GM19395 (cell line): Measurements from ENCODE around the gene DAD1.
"Not testable (repeated sequence)": the region's sequence is repeated elsewhere in the genome, so short reads cannot be mapped to it uniquely, and the experiment has no call there.

Experiments
- ATAC-seq: cut with Tn5 transposase; IDR thresholded peaks from one replicate; pipeline ENCODE4 v1.9.1; 2021; ENCODE audit warnings: mild to moderate bottlenecking, moderate library complexity; ENCODE audit not compliant: unreplicated experiment

The DAD1 gene

DNA sequence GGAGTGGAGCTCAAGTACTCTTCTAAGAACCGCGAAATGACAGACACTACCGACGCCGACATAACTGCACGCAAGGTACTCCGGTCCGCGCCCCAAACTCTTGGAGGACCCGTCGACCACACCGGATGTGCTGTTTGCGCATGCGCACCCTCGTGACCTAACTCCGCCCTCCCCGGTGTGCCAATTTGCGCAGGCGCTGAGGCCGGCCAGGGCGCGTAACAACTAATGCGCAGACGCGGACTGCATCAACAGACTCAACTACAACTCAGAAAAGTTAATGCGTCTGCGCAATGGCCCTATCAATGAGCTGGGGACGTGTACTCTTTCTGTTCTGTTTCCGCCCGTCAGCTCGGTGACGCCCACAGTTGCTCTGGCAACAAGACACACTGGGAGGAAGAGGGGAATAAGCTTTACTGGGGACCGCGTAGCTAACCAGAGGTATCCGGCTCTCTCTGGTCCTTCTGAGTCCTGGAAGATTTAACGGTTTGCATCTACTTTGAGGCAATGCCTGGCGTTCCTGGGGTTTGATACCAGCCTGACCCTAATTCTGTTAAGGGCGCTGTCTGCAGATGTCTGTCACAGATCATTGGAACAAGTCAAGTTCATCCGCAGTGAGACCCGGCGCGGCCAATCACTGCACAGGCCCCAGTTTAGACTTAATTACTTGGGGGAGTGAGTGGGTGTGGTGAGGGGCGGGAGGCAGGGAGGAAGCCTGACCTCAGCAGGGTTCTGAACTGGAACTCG is at the start of gene DAD1:
DAD1 (minus strand) TSS at position 129 of the 744 bp plus-strand sequence; CDS start at position 62, 67 bp downstream.
- ATAC-seq = peak; percentile 91

DNA sequence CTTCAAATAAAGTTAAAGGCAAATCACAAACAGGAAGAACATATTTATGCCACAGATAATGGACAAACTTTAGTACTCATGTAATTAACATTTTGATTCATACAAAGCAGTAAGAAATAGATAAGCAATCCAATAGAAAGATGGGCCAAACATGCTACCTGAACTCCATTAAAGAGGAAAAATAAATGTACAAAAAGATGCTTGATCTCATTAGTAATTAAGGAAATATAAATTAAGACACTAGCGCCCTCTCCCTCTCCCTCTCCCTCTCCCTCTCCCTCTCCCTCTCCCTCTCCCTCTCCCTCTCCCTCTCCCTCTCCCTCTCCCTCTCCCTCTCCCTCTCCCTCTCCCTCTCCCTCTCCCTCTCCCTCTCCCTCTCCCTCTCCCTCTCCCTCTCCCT is 47.0 kb upstream of the DAD1 start:
- ATAC-seq = not testable (repeated sequence)

DNA sequence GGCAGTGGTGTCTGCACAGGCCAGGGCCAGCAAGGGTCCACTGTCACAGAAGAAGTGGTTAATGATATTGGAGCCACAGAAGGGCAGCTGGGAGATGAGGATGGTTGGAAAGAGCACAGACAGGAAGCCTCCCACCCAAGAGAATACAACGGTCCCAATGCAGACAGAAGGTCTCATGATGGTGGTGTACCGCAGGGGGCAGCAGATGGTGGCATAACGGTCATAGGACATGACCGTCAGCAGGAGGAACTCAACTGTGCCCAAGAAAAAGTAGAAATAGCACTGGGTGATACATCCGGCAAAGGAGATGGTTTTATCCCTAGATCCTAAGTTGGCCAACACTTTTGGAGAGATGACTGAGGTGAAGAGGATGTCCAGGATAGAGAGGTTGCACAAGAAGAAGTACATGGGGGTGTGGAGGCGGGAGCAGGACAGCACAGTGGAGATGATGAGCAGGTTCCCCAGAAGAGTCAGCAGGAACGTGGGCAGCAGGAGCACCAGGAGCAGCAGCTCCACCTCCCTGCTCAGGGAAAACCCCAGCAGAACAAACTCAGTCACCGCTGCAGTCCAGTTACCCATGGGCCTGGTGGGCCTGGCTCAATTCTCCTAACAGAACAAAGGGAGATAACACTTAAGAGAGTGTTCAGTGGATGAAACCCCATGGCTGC is 45.3 kb upstream of the DAD1 start:
- no peak for ATAC-seq

GRCh38 chr14:22630486-22630885 is 41.5 kb upstream of the DAD1 start:
- no peak for ATAC-seq

DNA sequence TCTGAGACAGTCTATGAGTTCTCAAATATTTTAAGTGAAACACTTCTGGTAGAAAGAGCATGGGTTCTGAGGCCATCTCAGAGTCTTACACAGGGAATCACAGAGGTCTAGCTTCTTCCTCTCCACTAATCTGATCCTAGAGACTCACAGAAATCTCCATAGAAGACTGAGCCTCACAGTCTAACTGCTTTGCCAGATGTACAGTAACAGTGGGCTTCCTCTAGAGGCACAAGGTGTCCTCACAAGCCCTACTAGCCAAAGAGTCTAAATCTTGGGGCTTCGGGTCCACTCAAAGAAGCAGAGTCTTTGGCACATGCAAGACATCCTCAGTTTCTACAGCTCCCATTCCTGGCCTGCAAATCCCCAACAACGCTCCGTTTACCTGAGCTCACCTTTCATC is 41.0 kb upstream of the DAD1 start:
- no peak for ATAC-seq

- no peak for ATAC-seq
Observed at GRCh38 chr14:22629361-22629760, 40.3 kb upstream of the DAD1 start.

DNA sequence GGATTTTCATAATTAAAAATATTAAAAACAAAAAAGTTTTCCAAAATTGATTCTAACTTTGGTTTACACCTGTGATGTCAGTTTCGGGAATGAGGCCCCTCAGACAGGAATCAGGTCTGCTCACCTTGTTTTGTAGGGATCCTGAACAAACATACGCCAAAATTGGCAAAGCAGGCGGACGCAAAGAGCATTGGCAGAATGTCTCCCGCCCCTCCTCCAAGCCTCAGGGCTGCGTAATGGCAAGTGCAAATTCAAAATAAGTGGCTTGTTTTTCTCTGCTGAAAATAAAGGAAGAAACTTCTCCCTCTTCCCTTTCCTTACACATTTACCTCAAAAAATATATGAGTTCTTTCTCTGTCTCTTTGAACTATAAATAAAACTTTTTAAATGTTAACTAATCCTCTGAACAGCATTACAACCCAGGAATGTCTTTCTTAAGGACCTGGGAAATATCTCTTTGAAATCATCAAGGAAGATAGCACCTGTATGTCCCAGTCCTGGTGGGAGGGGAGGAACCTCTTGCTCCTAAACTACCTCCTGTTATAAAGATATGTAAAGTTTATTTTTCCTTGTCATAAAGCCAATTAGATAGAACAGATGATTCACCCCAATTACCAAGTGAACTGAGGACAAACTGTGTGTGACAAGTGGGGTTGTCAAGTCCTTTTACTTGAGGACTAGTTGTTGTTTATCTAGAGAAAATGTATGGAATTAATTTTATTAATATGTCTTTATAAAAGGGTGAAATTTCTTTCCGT is 38.7 kb upstream of the DAD1 start:
- no peak for ATAC-seq

DNA sequence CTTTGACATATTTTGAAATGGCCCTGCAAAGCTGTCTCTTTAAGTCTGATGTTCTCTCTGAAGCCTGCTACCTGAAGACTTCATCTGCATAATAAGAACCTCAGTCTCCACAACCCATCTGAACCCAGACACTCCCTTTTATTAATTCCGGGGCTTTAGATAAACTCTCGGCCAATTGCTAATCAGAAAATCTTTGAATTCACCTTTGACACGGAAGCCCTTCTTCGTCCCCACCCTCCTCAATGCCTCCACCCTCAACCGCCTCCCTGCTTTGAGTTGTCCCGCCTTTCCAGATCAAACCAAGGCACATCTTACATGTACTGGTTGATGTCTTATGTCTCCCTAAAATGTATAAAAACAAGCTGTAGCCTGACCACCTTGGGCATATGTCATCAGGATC is 37.6 kb upstream of the DAD1 start:
- ATAC-seq = no peak

- ATAC-seq = no peak
Observed at GRCh38 chr14:22623047-22623446, 34.0 kb upstream of the DAD1 start.

DNA sequence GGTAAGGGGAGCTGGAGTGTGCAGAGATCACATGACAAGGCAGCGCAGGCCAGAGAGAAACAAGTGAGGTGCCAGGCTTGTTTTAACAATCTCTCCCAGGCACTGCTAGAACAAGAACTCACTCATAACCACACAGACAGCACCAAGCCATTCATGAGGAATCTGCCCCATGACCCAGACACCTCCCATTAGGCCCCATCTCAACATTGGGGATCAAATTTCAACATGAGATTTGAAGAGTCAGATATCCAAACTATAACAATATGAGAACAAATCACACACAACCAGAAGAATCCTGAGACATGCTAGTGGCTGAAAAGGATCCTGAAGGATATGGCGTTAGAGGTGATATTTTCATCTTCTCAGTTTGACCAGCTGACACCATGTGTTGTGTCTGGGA is 33.2 kb upstream of the DAD1 start:
- no peak for ATAC-seq

GRCh38 chr14:22615765-22616164 is 26.7 kb upstream of the DAD1 start:
- not testable (repeated sequence) for ATAC-seq

- ATAC-seq = peak; percentile 63
Observed at GRCh38 chr14:22614240-22614799, 25.3 kb upstream of the DAD1 start.

- no peak for ATAC-seq
Observed at GRCh38 chr14:22613736-22614239, 24.8 kb upstream of the DAD1 start.

- no peak for ATAC-seq
Observed at GRCh38 chr14:22613106-22613695, 24.2 kb upstream of the DAD1 start.

DNA sequence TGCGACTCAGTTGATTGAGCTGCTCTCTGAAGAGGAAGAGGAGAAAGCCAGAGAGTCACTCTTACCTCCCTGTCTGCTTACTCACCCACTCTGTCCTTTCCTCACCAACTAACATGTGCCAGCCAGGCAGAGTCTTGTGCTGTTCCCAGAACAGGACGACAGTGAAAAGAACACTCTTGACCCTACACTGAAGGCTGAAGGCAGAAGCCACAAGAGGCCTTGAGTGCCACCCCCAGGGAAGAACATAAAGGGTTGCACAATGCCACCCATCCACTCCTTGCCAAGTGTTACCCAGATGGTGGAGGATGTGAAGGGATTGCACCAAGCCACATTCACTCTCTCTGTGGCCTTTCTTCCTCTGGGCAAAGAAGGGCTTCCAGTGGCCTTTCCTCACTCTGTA is 21.9 kb upstream of the DAD1 start:
- ATAC-seq = no peak

GRCh38 chr14:22607291-22607690 is 18.3 kb upstream of the DAD1 start:
- no peak for ATAC-seq

DNA sequence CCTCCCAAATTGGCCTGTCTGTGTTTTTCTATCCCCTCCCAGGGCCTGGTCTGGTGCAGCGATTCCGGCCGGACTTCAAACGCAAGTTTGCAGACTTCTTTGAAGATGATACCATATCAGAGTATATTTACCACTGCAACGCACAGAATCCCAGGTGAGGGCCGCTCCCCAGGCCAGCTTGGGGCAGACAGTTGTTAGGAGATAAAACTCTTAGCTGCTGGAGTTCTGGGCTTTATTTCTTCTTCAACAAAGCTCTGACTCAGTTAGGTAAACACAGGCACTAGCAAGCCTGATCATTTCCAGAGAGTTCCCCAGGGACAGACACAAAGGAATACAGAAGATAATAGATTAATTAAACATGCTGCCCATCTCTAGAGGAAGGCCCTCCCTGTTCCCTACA is 17.4 kb upstream of the DAD1 start:
- no peak for ATAC-seq

GRCh38 chr14:22602862-22603261 is 13.8 kb upstream of the DAD1 start:
- ATAC-seq = no peak

DNA sequence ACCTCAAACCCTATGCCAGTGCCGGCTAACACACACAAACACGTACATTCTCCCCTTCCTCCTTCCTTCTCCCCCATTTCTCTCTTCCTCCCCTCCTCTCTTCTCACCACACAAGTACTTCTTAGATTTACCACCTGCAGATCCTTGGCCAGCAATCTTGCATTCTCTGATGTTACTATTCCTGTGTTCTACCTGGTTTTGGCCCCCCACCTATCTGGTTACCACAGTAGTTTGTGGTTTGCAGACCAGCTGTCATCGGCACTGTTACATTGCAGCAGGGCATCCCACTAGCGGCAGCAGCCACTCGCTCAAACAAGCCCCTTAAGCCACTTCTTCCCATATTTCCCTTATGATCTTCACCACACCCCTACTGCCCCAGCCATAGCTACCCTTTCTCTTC is 13.0 kb upstream of the DAD1 start:
- ATAC-seq = no peak

GRCh38 chr14:22601456-22601855 is 12.4 kb upstream of the DAD1 start:
- no peak for ATAC-seq

DNA sequence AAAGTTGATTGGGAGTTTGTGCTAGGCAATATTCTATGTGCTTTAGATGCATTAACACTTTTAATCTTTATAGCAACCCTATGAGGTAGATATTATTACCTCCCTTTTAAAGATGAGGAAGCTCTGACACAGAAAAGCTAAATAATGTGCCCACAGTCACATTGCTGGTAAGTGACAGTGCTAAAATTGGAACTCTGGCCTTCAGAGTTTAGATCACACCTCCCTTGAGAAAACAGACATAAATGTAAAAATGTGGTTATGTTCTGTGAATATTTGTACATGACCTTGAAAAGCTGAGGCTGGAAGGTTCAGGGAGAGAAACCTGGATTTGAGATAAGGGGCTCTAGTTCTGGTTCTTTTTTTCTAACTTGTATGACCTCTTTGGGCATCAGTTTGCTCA is 11.0 kb upstream of the DAD1 start:
- no peak for ATAC-seq
